Stimulated activated CD8-positive, alpha-beta memory T cell treated with anti-CD3 and anti-CD28 coated beads, Interleukin-12 subunit alpha, Interleukin-12 subunit beta, amount 100 ng/mL, for 4 hours (primary cell): ENCODE measurements around the gene AIFM2.
"Not testable (repeated sequence)": the region's sequence is repeated elsewhere in the genome, so short reads cannot be mapped to it uniquely, and the experiment has no call there.

Source experiments
- DNase-seq: peaks from one replicate; pipeline ENCODE4 v3.0.0-alpha.2; 2020; ENCODE audit warnings: low read depth

AIFM2 gene

GRCh38 chr10:70145666-70146488 lies 13.3 kb upstream of the AIFM2 start:
- DNase-seq = peak; percentile 69

- DNase-seq = no peak
Observed at GRCh38 chr10:70145166-70145665, 12.6 kb upstream of the AIFM2 start.

GRCh38 chr10:70144372-70145110 lies 11.9 kb upstream of the AIFM2 start:
- no peak for DNase-seq

GRCh38 chr10:70142555-70142954 lies 9.9 kb upstream of the AIFM2 start:
- DNase-seq = no peak

GRCh38 chr10:70140297-70140696 lies 7.7 kb upstream of the AIFM2 start:
- no peak for DNase-seq

GRCh38 chr10:70139997-70140250 lies 7.3 kb upstream of the AIFM2 start:
- DNase-seq = no peak

- no peak for DNase-seq
Observed at GRCh38 chr10:70139151-70139996, 6.7 kb upstream of the AIFM2 start.

GRCh38 chr10:70137927-70138883 lies 5.6 kb upstream of the AIFM2 start:
- no peak for DNase-seq

GRCh38 chr10:70137135-70137534 lies 4.5 kb upstream of the AIFM2 start:
- no peak for DNase-seq

GRCh38 chr10:70135684-70136083 lies 3.1 kb upstream of the AIFM2 start:
- no peak for DNase-seq

- DNase-seq = no peak
Observed at GRCh38 chr10:70135046-70135445, 2.4 kb upstream of the AIFM2 start.

GRCh38 chr10:70131560-70131937 lies 1.1 kb downstream of the AIFM2 start:
- no peak for DNase-seq

GRCh38 chr10:70130878-70131559 lies 1.6 kb downstream of the AIFM2 start:
- DNase-seq = no peak

GRCh38 chr10:70126700-70127395 lies 5.8 kb downstream of the AIFM2 start:
- no peak for DNase-seq

- no peak for DNase-seq
Observed at GRCh38 chr10:70125918-70126552, 6.6 kb downstream of the AIFM2 start.

- DNase-seq = no peak
Observed at GRCh38 chr10:70124918-70125317, 7.7 kb downstream of the AIFM2 start.

- no peak for DNase-seq
Observed at GRCh38 chr10:70124415-70124814, 8.2 kb downstream of the AIFM2 start.

- DNase-seq = no peak
Observed at GRCh38 chr10:70123817-70124216, 8.8 kb downstream of the AIFM2 start.

- DNase-seq = not testable (repeated sequence)
Observed at GRCh38 chr10:70123166-70123565, 9.5 kb downstream of the AIFM2 start.

- DNase-seq = no peak
Observed at GRCh38 chr10:70122742-70123141, 9.9 kb downstream of the AIFM2 start.
